Transverse colon (tissue), 3 donors: ENCODE data around the gene UNC13B.

Source experiments
- CTCF ChIP-seq, 5 experiments: fragments of 200-600 bp in 3 of 5; fragments of 450-650 bp in 2 of 5; sonication (generic) in 3 of 5; IDR thresholded peaks; 1 replicate in 2 of 5; 2 replicates in 3 of 5; pipeline ENCODE4 v1.5.1; 2016 to 2017; ENCODE audit warnings: antibody characterized with exemption in 5 of 5, inconsistent platforms in 3 of 5, mild to moderate bottlenecking in 2 of 5, moderate library complexity in 1 of 5
- POLR2A ChIP-seq: fragments of 450-650 bp; IDR thresholded peaks from one replicate; pipeline ENCODE4 v1.6.1; 2016; ENCODE audit warnings: antibody characterized with exemption, mild to moderate bottlenecking, moderate library complexity

- no peak for TF ChIP-seq CTCF (IDR thresholded peaks at IDR 0.05)
- TF ChIP-seq POLR2A: no peak
These were observed 188.4 kb downstream of the UNC13B start for GRCh38 chr9:35350212-35350611.
